Amniotic epithelial cell (primary cell): ENCODE results near the gene DTNB.

Source experiments
- DNase-seq: peaks from one replicate; pipeline ENCODE4 v3.0.0-alpha.2; 2010; ENCODE audit warnings: low read depth

The DTNB gene

DNA sequence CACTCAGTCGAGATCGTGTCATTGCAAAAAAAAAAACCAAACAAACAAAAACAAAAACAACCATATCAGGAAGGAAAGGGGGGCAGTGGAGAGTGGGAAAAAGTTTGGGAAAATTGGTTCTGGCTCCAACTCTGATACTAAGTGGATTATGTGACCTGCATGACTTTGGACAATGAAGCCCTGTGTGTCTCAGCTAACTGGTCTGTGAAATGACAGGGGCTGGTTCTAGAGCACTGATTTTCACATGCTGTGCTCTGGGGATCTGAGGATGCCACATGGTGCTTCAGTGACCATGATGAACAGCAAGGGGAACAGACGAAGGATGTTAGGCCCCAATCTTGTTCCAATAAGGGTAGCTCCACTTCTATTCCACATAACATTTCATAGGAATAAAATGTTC is 174.2 kb downstream of the DTNB start:
- DNase-seq, result no peak

DNA sequence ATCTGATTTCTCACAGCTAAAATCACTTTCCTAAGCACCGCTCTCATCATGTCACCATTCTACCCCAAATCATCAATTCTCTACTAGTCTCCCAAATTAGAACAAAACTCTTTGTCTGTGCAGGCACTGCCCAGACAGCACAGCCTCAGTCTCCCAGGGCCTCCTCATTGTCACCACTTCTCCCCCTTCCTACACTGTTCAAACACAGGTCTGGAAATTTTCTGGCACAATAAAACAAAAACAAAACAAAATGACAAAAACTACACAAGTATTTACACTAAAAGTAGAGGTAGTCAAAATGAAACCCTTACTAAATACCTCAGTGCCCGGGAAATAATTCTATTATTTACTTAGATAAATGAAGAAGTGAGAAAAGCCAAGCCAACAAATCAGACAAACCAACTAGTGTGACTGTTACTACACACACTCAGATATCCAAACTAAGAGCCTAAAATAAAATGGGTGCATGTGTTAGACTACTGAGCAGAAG is 175.4 kb downstream of the DTNB start:
- DNase-seq, result no peak

DNA sequence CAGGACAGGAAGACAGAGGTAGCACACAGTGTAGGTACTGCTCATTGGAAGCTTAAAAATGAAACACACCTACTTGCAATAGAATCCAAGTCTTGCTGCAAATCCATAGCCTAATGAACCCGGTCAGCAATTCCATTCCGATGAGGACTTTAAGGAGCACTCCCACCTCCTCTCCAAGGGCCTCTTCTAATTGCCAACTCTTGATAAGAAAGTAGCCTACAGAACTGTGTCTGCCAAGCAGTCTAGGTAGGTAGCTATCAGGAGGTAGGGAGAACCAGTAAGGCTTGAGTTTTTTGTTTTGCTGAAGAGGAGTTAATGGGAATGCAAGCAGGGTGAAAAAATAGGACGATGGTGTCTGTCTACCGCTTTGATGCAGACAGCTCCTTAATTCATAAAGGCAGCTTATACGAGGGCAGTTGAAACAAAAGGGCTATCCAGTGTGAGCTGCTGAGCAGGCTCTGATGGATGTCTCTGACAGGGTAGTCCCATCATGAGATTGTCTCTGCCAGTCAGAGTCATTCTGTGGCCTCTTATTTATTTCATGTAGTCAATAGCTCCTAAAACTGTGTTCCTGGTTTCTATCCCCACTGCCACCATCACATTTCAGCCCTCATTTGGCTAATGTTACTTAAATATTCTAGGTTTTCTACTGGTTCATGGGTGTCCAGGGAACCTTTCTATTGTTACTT is 176.0 kb downstream of the DTNB start:
- DNase-seq, result no peak

DNA sequence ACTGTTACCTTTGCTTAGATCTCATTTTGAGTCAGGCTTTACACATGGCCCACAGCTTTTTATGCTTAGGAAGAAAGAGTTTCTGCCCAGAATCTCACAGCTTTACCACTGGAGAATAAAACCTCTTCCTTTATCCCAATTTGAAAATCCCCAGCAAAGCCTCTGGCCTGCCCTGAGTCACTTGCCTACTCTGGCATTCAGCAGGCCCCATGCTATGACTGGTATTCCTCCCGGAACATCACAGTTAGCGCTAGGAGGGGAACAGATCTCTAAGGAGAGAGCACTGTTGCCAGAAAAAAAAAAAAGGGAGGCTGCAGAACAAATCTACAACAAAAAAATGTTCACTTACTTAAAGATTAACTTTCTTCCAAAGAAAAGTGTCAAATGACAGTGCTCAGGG is 178.8 kb downstream of the DTNB start:
- no peak for DNase-seq

DNA sequence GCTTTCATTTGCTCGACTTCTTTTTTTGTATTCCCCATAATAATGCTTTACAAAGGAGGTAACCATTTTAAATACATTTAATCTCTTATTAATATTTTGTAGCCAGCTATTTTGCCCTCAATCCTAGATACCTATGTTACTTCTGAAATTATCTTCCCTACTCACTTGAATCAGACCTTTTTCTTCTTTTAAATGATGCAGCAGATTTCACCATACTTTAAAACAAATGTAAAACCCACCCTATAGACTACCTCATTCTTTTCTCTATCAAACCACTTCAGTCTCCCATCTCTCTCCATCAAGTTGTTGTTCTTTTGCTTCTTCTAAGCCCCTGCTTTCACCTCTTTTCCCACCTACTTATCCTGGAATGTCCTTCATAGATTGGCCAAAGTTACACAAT is 180.2 kb downstream of the DTNB start:
- no peak for DNase-seq

DNA sequence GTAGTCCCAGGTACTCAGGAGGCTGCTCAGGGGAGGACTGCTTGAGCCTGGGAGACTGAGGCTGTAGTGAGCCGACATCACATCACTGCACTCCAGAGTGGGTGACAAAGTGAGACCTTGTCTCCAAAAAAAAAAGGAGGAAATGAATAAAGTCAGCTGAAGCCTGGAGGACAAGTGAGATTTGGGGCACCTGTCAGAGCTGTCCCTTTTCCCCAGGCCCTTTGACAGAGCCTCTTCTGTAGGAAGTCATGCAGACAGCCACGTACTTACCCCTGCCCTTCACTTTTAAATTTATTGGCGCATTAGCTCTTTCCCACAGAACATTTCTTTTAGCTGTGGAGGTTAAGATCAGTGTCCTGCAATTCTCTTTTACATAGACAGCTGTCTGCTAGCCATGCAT is 180.7 kb downstream of the DTNB start:
- no peak for DNase-seq

DNA sequence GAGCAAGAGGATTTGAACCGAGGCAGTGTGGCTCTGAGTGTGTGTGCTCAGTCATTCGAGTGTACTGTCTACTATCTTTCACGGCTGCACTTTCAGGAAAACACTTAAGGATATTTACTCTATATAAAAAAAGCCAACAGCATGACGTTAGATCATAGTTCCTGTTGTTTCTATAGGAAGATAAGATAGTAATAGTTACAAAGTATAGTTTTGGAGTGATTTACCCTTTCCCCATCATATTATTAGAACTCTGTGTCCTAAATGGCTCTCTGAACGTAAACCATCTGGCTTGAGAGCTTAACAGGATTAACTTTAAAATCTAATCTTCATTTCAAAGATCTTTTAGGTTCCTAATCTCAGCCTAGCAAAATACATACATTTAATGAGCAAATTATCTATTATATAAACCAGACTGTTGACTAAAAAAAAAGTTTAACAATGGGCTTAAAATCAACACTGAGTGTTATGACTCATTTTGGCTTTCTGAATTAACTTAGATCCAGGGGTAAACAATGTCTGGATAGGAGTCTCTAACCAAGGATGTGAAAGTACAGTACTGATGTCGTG is 181.3 kb downstream of the DTNB start:
- peak; percentile 42 for DNase-seq

DNA sequence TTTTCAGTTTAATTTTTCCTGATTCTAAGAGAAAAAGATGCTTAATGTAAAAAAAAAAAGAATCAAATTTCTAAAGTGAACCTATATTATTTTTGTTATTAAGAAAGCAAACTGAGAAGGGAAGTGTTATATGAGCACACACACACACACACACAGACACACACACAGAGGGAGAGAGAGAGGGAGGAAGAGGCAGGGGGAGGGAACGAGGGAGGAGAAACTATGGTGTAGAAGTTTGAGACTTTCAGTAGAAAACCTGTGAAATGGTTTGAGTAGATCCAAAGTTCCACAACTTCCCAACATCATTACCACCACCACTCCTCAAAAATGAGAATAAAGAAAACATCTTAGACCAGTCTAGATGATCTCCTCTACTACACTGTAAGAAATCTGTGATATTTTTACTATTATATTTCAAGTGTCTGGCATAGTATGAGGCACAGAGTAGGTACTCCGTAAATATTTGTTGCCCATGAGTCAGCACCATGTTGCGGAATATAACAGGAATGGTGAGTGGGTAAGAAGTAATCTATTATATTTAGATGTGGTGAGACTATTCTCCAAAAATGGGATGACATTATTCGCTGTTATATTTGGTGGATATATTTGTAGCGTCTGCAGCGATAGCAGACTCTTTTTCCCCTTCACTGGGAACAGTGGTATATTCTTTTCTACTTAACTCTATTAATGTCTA is 182.2 kb downstream of the DTNB start:
- DNase-seq, result peak; percentile 36

DNA sequence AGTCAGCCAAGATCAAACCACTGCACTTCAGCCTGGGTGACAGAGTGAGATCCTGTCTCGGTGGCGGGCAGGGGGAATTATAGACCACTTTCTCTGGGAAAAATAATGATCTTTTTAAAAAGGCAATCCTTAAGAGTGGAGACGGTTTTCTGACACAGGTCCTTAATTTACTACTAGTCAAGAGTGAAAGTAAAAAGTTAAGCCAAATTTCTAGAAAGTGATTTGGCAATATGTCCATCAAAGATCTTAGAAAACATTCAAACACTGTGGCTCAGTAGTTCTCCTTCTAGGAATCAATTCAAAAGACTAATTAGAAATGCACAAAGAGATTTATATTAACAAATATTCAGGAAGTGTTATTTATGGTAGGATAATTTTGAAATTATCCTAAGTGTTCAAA is 183.2 kb downstream of the DTNB start:
- no peak for DNase-seq

DNA sequence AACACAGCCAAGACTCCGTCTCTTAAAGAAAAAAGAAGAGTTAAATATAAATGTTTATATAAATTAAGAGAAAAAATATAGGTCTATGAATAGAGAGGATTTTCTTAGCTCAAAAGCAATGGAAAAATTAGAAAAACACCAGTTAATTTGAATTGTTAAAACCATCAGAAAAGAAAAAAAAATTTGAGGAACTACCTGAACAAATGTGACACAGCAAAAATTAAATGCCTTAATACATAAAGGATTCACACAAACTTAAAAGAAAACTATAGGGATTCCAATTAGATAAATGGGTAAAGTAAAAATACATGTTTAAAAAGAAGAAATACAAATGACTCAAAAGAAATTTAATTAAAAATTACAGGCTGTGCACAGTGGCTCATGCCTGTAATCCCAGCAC is 183.7 kb downstream of the DTNB start:
- no peak for DNase-seq

DNA sequence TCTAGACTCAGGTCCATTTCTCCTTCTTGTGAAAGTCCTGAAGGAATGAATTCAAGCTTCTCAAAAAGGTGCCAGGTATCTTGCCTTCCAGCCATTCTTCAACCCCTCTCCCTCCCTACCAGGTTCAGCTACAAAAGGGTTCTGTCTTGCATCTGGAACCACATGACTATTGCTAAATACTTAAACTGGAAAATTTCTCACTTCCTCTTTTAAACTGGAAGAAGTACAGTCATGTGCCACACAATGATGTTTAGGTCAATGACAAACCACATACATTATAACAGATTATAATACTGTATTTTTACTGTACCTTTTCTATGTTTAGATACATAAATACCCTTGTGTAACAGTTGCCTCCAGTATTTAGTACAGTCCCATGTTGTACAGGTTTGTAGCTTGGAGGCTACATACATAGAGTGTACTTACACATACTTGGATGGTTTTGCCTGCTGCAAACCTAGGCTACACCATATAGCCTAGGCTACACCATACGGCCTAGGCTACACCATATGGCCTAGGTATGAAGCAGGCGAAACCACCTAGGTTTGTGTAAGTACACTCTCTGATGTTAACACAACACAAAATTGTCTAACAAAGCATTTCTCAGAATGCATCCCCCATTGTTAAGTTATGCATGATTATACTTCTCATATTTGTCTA is 189.6 kb downstream of the DTNB start:
- DNase-seq, result no peak

DNA sequence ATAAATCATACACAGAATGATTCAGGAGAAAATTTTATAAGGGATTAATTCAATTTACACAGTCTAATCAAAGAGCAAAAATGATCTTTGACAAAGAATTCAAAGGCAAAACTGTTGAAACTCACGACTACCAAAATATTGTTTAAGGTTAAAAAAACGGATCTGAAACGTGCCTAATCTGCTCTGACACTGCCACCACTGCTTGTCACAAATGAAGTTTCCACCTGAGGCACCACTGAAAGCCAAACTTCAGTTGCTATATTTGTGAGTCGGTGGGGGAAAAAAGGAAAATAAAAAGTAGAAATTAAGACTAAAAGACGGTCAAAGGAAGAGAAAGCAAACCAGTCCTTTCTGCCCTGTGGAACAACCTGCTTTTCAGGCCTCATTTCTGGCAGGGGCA is 191.0 kb downstream of the DTNB start:
- DNase-seq, result no peak

DNA sequence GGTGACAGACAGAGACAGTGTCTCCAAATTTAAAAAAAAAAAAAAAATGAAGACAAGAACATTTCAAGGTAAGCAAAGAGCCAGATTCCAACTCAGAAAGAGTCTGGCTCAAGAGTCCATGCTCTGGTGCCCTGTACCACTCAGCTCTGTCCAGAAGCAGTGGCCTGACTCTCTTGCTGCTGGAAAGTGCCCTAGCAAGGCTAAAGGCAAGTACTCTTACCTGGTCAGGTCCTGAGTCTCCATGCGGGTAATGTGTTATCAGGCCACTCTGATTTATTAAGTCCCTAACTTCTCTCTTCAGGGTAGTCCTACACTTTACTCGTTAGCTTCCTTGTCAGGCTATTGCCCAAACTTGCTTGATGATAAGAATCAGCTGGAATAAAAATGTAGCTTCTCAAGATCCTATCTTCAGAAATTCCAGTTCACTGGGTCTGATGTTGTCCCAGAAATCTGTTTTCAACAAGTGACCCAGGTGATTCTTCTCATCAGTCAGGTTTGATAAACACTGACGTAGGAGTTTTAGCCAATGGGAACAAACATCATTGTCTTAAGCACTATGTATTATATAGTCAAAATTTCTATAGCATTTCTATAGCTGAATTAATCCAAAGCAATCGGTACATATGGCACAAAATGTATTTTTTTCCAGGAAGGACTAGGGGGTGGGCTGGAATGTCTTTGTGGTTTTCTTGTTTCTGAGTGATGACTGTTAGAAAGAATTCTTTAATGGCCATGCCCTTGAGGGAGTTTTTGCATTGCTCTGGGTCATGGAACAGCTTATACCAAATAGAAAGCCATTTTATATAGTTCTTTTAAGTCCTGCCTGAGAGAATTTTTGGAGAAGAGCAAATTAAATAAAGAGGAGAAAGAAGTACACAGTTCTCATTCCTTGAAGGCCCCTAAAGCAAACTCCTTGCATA is 191.7 kb downstream of the DTNB start:
- DNase-seq, result peak; percentile 47

DNA sequence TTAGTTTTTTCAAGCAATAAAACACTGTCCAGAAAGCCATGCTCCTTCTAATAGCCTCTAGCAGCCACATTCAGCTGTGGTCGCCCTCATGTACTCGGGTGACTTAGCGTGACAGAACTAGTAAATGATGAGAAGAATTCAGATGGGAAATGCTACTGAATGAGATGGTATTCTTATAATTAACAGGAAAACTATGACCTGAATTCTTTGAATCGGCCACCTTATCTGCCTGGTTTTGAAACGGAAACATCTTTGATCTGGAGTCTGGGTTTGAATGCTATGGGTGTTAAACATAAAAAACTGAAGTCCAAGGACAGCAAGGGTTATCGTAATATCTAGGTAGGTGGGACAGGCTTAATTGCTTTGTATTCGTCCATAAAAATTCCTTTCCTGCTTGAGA is 192.8 kb downstream of the DTNB start:
- no peak for DNase-seq

DNA sequence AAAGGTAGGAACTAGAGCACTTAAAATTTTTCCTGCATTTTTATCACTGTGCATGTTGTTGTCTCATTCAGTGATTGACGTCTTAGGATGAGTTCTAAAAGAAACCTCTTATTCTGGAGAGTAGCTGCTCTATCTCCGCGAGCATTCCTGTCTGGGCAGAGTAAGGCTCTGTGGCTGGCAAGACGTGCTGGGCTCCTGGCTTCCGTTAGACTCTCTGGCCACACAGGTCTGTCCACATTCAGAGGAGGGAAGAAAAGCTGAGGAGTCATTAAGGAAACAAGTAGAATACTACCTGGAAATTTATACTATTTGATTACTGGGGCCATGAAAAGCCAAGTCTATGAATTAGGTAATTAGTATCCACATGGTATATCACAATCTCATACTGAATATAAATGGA is 193.6 kb downstream of the DTNB start:
- DNase-seq, result no peak

DNA sequence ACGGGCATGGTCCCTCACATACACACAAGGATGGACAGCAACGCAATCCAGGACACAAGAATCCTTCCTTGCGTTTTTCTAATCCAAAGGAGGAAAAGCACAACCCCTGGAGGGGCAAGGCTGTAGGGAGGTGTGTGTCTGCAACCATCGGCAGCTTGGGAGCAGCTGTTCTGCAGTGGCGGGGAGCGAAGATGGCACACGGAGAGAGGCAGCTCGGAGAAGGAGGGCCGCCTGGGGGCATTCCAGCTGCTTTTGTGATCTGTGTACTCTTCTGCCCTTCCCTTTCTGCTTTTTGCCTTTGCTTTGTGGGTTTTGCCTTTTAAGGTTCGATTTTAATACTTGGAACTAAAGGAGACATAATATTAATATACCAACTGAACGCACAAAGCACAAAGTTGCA is 194.6 kb downstream of the DTNB start:
- no peak for DNase-seq

DNA sequence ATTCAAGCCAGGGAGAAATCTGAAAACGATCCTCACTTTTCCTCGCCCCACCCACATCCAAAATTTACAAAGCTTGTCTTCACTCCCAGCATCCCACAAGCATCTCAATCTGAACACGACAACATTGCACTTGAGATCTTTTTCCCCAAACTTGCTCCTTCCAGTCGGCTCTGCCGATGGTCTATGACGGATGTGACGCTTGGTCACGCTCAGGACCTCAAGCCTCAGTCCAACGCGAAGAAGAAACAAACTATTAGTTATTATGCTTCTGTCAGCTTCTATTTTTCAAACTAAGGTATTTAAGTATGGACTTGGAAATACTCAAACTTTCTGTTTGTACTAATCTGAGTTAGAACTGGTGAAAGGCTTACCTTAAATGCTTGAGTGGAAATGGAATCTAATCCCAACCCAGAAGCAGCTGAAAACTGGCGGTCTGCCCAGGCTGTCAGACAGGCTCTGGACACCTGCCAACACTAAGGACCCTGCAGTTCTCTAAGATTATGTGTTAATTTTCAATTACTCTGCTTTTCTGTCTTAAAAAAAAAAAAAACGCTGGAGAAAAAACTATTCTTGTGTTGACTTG is 199.5 kb downstream of the DTNB start:
- DNase-seq, result peak; percentile 22

DNA sequence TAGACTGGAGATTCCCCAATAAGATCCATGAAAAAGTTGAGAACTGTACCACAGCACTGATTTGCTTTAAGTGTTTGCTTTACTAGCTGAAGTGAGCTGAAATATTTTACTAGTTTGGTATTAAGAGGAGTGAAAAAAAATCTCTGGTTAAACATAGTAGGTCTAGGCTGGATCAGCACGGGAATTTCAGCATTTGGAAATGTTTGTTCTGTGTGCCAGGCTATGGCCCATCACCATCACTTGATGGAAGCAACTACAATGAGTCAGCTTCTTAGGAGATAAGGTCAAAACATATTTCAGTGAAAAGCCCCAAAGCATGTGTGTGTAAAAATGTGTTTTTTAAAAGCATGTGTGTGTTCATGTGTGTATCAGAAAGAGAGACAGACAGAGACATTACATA is 200.2 kb downstream of the DTNB start:
- DNase-seq, result peak; percentile 64

DNA sequence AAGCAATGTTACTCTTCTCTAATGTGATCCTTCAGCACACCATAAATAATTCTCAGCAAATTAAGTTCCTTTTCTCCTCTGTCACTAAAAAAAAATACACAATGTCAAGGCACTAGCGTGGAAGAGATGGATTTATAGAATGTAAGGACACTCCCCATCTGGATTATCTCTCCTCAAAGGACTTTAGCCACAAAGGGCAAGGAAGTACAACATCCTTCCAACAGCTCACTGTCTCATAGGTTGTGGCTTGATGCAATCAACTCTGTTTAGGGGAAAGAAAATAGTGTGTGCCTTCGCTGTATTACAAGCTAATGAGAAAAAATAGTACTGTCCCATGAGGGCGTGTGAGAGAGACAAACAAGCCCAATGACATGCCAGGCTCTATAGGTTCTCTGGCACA is 202.6 kb downstream of the DTNB start:
- peak; percentile 17 for DNase-seq

DNA sequence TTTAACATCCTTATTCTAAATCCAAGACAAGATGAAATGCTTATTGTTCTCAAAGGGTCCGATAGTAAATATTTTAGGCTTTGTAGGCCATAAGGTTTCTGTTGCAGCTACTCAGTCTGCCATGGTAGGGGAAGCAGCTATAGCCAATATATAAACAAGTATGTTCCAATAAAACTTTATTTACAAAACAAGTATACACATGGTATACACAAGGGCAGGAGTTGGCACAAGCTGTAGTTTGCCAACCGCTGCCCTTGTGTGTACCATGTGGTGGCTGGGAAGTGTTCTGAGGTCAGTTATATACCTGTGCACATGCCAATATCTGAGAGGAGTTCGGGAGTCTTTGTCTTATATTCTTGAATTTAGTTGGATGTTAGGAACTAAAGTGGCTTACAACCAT is 205.6 kb downstream of the DTNB start:
- DNase-seq, result no peak

DNA sequence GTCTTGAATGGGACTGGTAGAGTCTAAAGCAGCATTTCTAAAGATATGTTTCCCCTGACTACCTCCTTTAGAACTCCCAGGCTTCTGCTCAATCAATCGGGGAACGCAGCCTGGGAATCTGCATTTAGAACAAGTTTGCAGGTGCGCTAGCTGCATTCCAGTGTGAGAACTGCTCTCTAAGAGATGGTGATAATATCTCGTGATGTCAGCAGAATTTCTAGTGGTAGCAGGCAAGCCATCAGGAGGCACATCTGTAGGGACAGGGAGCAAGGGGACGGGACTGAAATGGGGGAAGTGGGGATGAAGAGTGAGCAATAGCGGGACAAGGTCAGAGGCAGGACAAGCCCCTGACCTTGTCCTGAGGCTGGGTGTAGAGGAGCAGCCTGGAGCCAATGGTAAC is 211.4 kb downstream of the DTNB start:
- DNase-seq, result no peak
